Gastrocnemius medialis (tissue), 4 donors: ENCODE measurements around the gene IQGAP2. TPM values are rescaled to one million over a fixed set of nuclear protein-coding genes. Genes with fewer than 3 reads are reported as not detected.
"Not testable (repeated sequence)": the region's sequence is repeated elsewhere in the genome, so short reads cannot be mapped to it uniquely, and the experiment has no call there.

Source experiments
- ATAC-seq, 2 donors: fragments of 150-250 bp; one replicate each; pipeline ENCODE4 v1.9.1; 2016
- DNase-seq, 2 donors: peaks; one replicate each; pipeline ENCODE4 v3.0.0-alpha.2; 2019
- H3K27ac ChIP-seq, 4 donors: fragments of 200-600 bp; sonication (generic); 1 replicate in 1 of 4; 2 replicates in 3 of 4; pipeline ENCODE4 v1.5.1; 2016 to 2018; ENCODE audit warnings: mild to moderate bottlenecking in 2 of 4, moderate library complexity in 1 of 4
- H3K27me3 ChIP-seq, 3 donors: fragments of 200-600 bp; sonication (generic) in 2 of 3; 1 replicate in 1 of 3; 2 replicates in 2 of 3; pipeline versions ENCODE4 v1.5.1 to v1.6.0; 2016 to 2019; ENCODE audit warnings: mild to moderate bottlenecking in 1 of 3, moderate library complexity in 1 of 3
- H3K36me3 ChIP-seq, 2 donors: fragments of 200-600 bp; sonication (generic) in 1 of 2; one replicate each; pipeline ENCODE4 v1.5.1; 2017 to 2018
- H3K4me1 ChIP-seq, 2 donors: fragments of 200-600 bp; sonication (generic) in 1 of 2; one replicate each; pipeline ENCODE4 v1.5.1; 2016 to 2017; ENCODE audit warnings: mild to moderate bottlenecking in 2 of 2
- H3K4me3 ChIP-seq, 4 donors: fragments of 200-600 bp; sonication (generic) in 3 of 4; 1 replicate in 1 of 4; 2 replicates in 3 of 4; pipeline ENCODE4 v1.5.1; 2016 to 2019; ENCODE audit warnings: mild to moderate bottlenecking in 2 of 4
- H3K9me3 ChIP-seq, 3 donors: fragments of 200-600 bp; sonication (generic) in 2 of 3; 1 replicate in 1 of 3; 2 replicates in 2 of 3; pipeline ENCODE4 v1.5.1; 2016 to 2019
- CTCF ChIP-seq, 5 experiments: fragments of 450-650 bp in 3 of 5; fragments of 200-600 bp in 2 of 5; sonication (generic) in 2 of 5; IDR thresholded peaks in 4 of 5; conservative IDR thresholded peaks in 1 of 5; 1 replicate in 4 of 5; 2 replicates in 1 of 5; pipeline ENCODE4 v1.5.1; 2016 to 2019; ENCODE audit warnings: antibody characterized with exemption in 5 of 5, mild to moderate bottlenecking in 3 of 5, moderate library complexity in 3 of 5
- POLR2A ChIP-seq, 2 donors: fragments of 450-650 bp; IDR thresholded peaks; one replicate each; pipeline ENCODE4 v1.6.1; 2017; ENCODE audit warnings: antibody characterized with exemption in 2 of 2, mild to moderate bottlenecking in 2 of 2, moderate library complexity in 2 of 2
- in situ Hi-C, 4 donors: fragments of 200-750 bp; cut with MboI; loops; one replicate each; pipeline versions ENCODE4 v1.15.0 to v1.8.0; 2017; ENCODE audit warnings: low sequenced_read_pairs in 4 of 4
- intact Hi-C: fragments of 100-400 bp; cut with DNase I; formaldehyde crosslinking; loops from one replicate; pipeline ENCODE4 v1.15.1; 2023; ENCODE audit warnings: low total_unique reads
- total RNA-seq, 4 donors: library from RNA; depleted of rRNA; stranded (reverse); fragments of >200 nt; gene quantifications; one replicate each; pipeline versions ENCODE4 v1.1.0 to v1.2.3, GENCODE V29; 2016

IQGAP2 gene
- total RNA-seq, 4 donors from 2014 or later = 1.5 to 6.8 (median 2.5) TPM

DNA sequence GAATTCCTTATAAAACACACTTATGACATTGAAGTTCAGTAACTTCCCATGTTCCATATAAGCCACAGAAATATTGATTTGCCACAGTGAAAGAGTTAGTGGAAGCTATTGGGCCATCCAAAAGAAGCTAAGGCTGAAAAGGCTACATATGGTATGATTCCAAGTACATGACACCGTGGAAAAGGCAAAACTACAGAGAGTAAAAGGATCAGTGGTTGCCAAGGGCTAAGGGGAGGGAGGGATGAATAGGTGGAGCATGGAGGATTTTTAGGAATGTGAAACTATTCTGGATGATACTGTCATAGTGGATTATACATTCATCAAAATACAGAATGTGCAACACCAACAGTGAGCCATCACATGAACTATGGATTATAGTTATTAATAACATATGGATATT is 110.4 kb downstream of the IQGAP2 start:
- Histone ChIP-seq H3K4me3 (no peak overlapping the region), H3K36me3 (no peaks in the 10 kb centered on the region), H3K27ac (no peak overlapping the region), H3K9me3 (no peaks in the 10 kb centered on the region), H3K27me3 (no peaks in the 10 kb centered on the region), H3K4me1 (no peaks in the 10 kb centered on the region)
- ATAC-seq = no peak
- DNase-seq = no peak
- TF ChIP-seq CTCF (IDR thresholded peaks at IDR 0.05 in 4 of 5, conservative IDR thresholded peaks at IDR 0.05 in 1 of 5) (no peak), POLR2A (IDR thresholded peaks at IDR 0.05) (no peak)
- intact Hi-C loops = no loop called here
- in situ Hi-C loops = no loop called here

DNA sequence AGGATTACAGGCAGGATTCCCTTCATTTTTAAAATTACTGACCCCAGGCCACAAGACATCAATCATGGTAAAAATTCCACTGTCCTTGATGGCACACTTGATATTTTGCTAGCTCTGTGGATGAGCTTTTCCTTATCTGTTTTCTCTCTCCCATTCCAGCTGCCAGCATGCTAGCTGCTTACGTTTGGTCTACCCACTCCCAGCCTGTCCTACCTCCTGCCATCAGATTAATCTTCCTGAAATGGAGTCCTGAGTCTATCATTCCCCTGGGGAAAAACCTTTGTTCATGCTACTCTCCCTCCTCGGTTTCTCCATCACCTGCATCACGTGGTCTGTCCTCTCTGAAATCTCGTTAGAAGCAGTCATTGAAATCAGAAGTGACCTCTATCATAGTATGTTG is 111.2 kb downstream of the IQGAP2 start:
- no peak overlapping the region for H3K4me3 ChIP-seq
- H3K27me3 ChIP-seq = no peaks in the 10 kb centered on the region
- H3K27ac ChIP-seq = no peak overlapping the region
- H3K9me3 ChIP-seq = no peaks in the 10 kb centered on the region
- ATAC-seq = no peak
- TF ChIP-seq POLR2A (IDR thresholded peaks at IDR 0.05) = no peak
- no peak for TF ChIP-seq CTCF (IDR thresholded peaks at IDR 0.05 in 4 of 5, conservative IDR thresholded peaks at IDR 0.05 in 1 of 5)
- no peaks in the 10 kb centered on the region for H3K36me3 ChIP-seq
- no peaks in the 10 kb centered on the region for H3K4me1 ChIP-seq
- in situ Hi-C loops (no loop called here), intact Hi-C loops (no loop called here)
- no peak for DNase-seq

GRCh38 chr5:76514713-76515112 is 111.6 kb downstream of the IQGAP2 start:
- intact Hi-C loops = no loop called here
- ATAC-seq (no peak), DNase-seq (no peak)
- Histone ChIP-seq H3K4me3 (no peak overlapping the region), H3K4me1 (no peaks in the 10 kb centered on the region), H3K27me3 (no peaks in the 10 kb centered on the region), H3K9me3 (no peaks in the 10 kb centered on the region), H3K36me3 (no peaks in the 10 kb centered on the region), H3K27ac (no peak overlapping the region)
- TF ChIP-seq CTCF (IDR thresholded peaks at IDR 0.05 in 4 of 5, conservative IDR thresholded peaks at IDR 0.05 in 1 of 5) (no peak), POLR2A (IDR thresholded peaks at IDR 0.05) (no peak)
- in situ Hi-C loops = no loop called here

- DNase-seq (no peak), ATAC-seq (no peak)
Measured at GRCh38 chr5:76517334-76517733, 114.2 kb downstream of the IQGAP2 start.

DNA sequence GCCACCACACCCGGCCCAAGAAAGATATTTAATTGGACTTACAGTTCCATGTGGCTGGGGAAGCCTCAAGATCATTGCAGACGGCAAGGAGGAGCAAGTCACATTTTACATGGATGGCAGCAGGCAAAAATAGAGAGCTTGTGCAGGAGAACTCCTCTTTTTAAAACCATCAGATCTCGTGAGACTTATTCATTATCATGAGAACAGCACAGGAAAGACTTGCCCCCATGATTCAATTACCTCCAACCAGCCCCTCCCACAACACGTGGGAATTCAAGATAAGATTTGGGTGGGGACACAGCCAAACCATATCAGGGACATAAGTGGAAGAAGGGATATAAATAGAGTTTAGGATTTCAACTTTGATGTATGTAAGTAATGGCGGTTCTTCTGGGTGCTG is 115.2 kb downstream of the IQGAP2 start:
- in situ Hi-C loops, intact Hi-C loops, H3K4me1 ChIP-seq, H3K27me3 ChIP-seq, H3K9me3 ChIP-seq, H3K4me3 ChIP-seq, H3K36me3 ChIP-seq, H3K27ac ChIP-seq, DNase-seq, ATAC-seq: not testable (repeated sequence)

More at GRCh38 chr5:76517334-76517733, 114.2 kb downstream of the IQGAP2 start:
- Histone ChIP-seq H3K27me3 (no peaks in the 10 kb centered on the region), H3K36me3 (no peaks in the 10 kb centered on the region), H3K27ac (no peak overlapping the region), H3K9me3 (no peaks in the 10 kb centered on the region), H3K4me3 (no peak overlapping the region), H3K4me1 (no peaks in the 10 kb centered on the region)
- intact Hi-C loops = no loop called here
- no peak for TF ChIP-seq POLR2A (IDR thresholded peaks at IDR 0.05)
- TF ChIP-seq CTCF (IDR thresholded peaks at IDR 0.05 in 4 of 5, conservative IDR thresholded peaks at IDR 0.05 in 1 of 5) = no peak
- in situ Hi-C loops = no loop called here
